CD4-positive, alpha-beta T cell (primary cell): ENCODE data around the gene PTPRC. TPM values are rescaled to one million over a fixed set of nuclear protein-coding genes. Genes with fewer than 3 reads are reported as not detected.

ENCODE experiments used
- ATAC-seq: fragments of 200-7000 bp; cut with Tn5 transposase; one replicate; pipeline ENCODE4 v1.10.0; 2022; ENCODE audit warnings: mild to moderate bottlenecking; ENCODE audit not compliant: poor library complexity
- CTCF ChIA-PET: fragments of 350-600 bp; sonication (Branson Sonifier 250); formaldehyde crosslinking; loops from one replicate; lab custom pipeline; 2021; ENCODE audit warnings: antibody characterized with exemption, inconsistent platforms; lab: Charles Lee
- POLR2A ChIA-PET: fragments of 350-600 bp; sonication (Branson Sonifier 250); formaldehyde crosslinking; loops from one replicate; lab custom pipeline; 2021; ENCODE audit warnings: antibody characterized with exemption, inconsistent platforms; lab: Charles Lee
- DNase-seq, 14 experiments: peaks; one replicate each; pipeline ENCODE4 v3.0.0-alpha.2; 2013 to 2020; ENCODE audit warnings: mixed read lengths in 2 of 14
- H3K27ac ChIP-seq, 2 donors: one replicate each; pipeline versions ENCODE4 v1.5.1 to v1.7.0; 2013; ENCODE audit warnings: low read length in 2 of 2, low read depth in 1 of 2, mild to moderate bottlenecking in 1 of 2
- H3K27me3 ChIP-seq, 2 experiments: 1 replicate in 1 of 2; 2 replicates in 1 of 2; pipeline versions ENCODE4 v1.6.1 to v1.7.0; 2013; ENCODE audit warnings: low read length in 2 of 2, control low read depth in 1 of 2, mild to moderate bottlenecking in 1 of 2, moderate library complexity in 1 of 2; ENCODE audit not compliant: insufficient read depth in 2 of 2, control insufficient read depth in 1 of 2
- H3K36me3 ChIP-seq: one replicate; pipeline ENCODE4 v1.6.1; 2013; ENCODE audit warnings: low read length, control low read depth; ENCODE audit not compliant: insufficient read depth
- H3K4me1 ChIP-seq: one replicate; pipeline ENCODE4 v1.6.1; 2013; ENCODE audit warnings: low read length, control low read depth; ENCODE audit not compliant: insufficient read depth
- H3K4me3 ChIP-seq: one replicate; pipeline ENCODE4 v1.5.1; 2013; ENCODE audit warnings: mild to moderate bottlenecking, low read length, moderate library complexity
- H3K9me3 ChIP-seq, 2 experiments: 1 replicate in 1 of 2; 2 replicates in 1 of 2; pipeline versions ENCODE4 v1.6.1 to v1.7.0; 2013; ENCODE audit warnings: low read length in 2 of 2, mild to moderate bottlenecking in 2 of 2, control low read depth in 1 of 2, moderate library complexity in 1 of 2; ENCODE audit not compliant: control insufficient read depth in 1 of 2, insufficient read depth in 1 of 2
- H3K27ac Mint-ChIP-seq: one replicate; pipeline ENCODE4 v1.8.0; 2020; ENCODE audit warnings: mixed read lengths
- H3K27me3 Mint-ChIP-seq: one replicate; pipeline ENCODE4 v1.8.0; 2021; ENCODE audit warnings: mixed read lengths
- H3K36me3 Mint-ChIP-seq: one replicate; pipeline ENCODE4 v1.8.0; 2021; ENCODE audit warnings: low read depth, mixed read lengths
- H3K4me1 Mint-ChIP-seq: one replicate; pipeline ENCODE4 v1.8.0; 2021; ENCODE audit warnings: low read depth, mixed read lengths
- H3K4me3 Mint-ChIP-seq: one replicate; pipeline ENCODE4 v1.8.0; 2020; ENCODE audit warnings: mild to moderate bottlenecking, mixed read lengths
- H3K9me3 Mint-ChIP-seq: one replicate; pipeline ENCODE4 v1.8.0; 2020; ENCODE audit warnings: mixed read lengths
- intact Hi-C, 2 experiments: fragments of 100-400 bp; cut with DNase I in 1 of 2; cut with micrococcal nuclease in 1 of 2; formaldehyde crosslinking; loops; one replicate each; pipeline versions ENCODE4 v1.15.1 to v1.9.0; 2023 to 2025; cut with DNase I, micrococcal nuclease
- total RNA-seq, 174 experiments: library from RNA in 2 of 174; stranded (reverse) in 2 of 174; gene quantifications; one replicate each; pipeline ENCODE4 v1.2.3 and lab custom pipeline; 2021 to 2026
- TF ChIP-seq, protein P1 (sequence below): fragments of 200-600 bp; IDR thresholded peaks from one replicate; pipeline ENCODE4 v1.8.0; 2022; ENCODE audit warnings: antibody characterized with exemption, mild to moderate bottlenecking

PTPRC gene
- total RNA-seq, 2 experiments from 2014 or later: 661 to 698 TPM

DNA sequence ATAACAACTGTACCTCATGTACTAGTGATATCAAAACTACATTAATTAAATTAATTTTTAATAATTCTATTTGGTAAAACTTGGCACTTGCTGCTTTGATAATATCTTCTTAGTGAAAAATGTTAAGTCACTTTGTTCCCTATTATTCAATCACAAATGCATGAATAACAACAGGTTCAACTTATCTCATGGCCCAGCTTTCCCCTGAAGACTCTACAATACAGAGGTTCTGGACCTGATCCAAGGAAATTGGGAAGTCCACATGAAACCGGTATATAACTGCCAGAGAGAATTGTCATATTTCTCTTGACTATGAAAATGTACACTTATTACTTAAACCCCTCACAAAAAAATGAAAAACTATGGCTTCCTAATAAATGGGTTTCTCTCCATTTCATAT lies 33.9 kb upstream of the PTPRC start:
- TF ChIP-seq, protein P1, sequence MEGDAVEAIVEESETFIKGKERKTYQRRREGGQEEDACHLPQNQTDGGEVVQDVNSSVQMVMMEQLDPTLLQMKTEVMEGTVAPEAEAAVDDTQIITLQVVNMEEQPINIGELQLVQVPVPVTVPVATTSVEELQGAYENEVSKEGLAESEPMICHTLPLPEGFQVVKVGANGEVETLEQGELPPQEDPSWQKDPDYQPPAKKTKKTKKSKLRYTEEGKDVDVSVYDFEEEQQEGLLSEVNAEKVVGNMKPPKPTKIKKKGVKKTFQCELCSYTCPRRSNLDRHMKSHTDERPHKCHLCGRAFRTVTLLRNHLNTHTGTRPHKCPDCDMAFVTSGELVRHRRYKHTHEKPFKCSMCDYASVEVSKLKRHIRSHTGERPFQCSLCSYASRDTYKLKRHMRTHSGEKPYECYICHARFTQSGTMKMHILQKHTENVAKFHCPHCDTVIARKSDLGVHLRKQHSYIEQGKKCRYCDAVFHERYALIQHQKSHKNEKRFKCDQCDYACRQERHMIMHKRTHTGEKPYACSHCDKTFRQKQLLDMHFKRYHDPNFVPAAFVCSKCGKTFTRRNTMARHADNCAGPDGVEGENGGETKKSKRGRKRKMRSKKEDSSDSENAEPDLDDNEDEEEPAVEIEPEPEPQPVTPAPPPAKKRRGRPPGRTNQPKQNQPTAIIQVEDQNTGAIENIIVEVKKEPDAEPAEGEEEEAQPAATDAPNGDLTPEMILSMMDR: no peak
- no peaks in the 10 kb centered on the region for H3K36me3 ChIP-seq

DNA sequence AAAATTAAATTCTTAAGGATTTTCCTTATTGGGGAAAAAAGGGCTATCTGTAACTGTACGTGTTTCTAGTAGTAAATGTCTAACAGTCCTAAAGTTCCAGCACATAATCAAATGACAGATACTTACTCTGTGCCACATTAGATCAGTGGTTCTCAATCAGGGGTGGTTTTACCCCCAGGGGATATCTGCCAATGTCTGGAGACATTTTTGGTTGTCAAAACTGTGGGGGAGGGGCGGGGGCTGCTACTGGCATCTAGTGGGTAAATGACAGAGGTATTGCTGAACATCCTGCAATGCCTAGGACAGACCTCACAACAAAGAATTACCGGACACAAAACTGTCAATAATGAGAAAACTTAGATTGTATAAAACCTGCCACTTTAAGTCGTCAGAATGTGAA lies 33.4 kb upstream of the PTPRC start:
- peak overlapping the region; percentile 35 for H3K27ac Mint-ChIP-seq
- peaks cover 11% of the 10 kb centered on the region for H3K36me3 Mint-ChIP-seq
- ATAC-seq (no peak), DNase-seq (peak in 3 of 14 experiments; percentile 14 to 44 (median 16))
- H3K4me3 ChIP-seq: no peak overlapping the region
- peaks cover 26% of the 10 kb centered on the region for H3K4me1 ChIP-seq
- ChIA-PET POLR2A (interaction anchor here (1.2 to 6.9 kb wide), 6 partner anchors 9 to 81 kb away, joined by 3 to 121 read pairs (median 4); no protein-coding TSS in a partner anchor), CTCF (interaction anchor here (0.8 kb wide), 1 partner anchor 30 kb away, joined by 4 read pairs; no protein-coding TSS in a partner anchor)
- no peaks in the 10 kb centered on the region for H3K27me3 ChIP-seq
- H3K9me3 ChIP-seq: no peaks in the 10 kb centered on the region
- no peak overlapping the region for H3K4me3 Mint-ChIP-seq
- TF ChIP-seq, protein P1: no peak
- H3K4me1 Mint-ChIP-seq: peaks cover 71% of the 10 kb centered on the region
- H3K36me3 ChIP-seq: no peaks in the 10 kb centered on the region
- no peaks in the 10 kb centered on the region for H3K27me3 Mint-ChIP-seq
- H3K27ac ChIP-seq: no peak overlapping the region
- peaks cover 5% of the 10 kb centered on the region for H3K9me3 Mint-ChIP-seq
- intact Hi-C loops: loop anchor here in 1 of 2 experiments (5.0 kb wide), 1 partner anchor 37 kb away; no protein-coding TSS in a partner anchor

More for the DNA sequence above, 33.9 kb upstream of the PTPRC start:
- H3K4me1 ChIP-seq: peaks cover 27% of the 10 kb centered on the region
- ATAC-seq (no peak), DNase-seq (no peak)
- ChIA-PET CTCF (no interaction called here), POLR2A (interaction anchor here (1.4 to 6.9 kb wide), 3 partner anchors 9 to 77 kb away, joined by 3 to 121 read pairs (median 4); no protein-coding TSS in a partner anchor)
- H3K9me3 ChIP-seq: no peaks in the 10 kb centered on the region
- Mint-ChIP-seq H3K4me3 (no peak overlapping the region), H3K4me1 (peaks cover 73% of the 10 kb centered on the region), H3K27ac (peak overlapping the region; percentile 35), H3K27me3 (no peaks in the 10 kb centered on the region), H3K9me3 (peaks cover 8% of the 10 kb centered on the region), H3K36me3 (peaks cover 15% of the 10 kb centered on the region)
- intact Hi-C loops: loop anchor here in 1 of 2 experiments (5.0 kb wide), 2 partner anchors 37 to 38 kb away; no protein-coding TSS in a partner anchor
- H3K27ac ChIP-seq: no peak overlapping the region
- no peak overlapping the region for H3K4me3 ChIP-seq
- H3K27me3 ChIP-seq: no peaks in the 10 kb centered on the region

DNA sequence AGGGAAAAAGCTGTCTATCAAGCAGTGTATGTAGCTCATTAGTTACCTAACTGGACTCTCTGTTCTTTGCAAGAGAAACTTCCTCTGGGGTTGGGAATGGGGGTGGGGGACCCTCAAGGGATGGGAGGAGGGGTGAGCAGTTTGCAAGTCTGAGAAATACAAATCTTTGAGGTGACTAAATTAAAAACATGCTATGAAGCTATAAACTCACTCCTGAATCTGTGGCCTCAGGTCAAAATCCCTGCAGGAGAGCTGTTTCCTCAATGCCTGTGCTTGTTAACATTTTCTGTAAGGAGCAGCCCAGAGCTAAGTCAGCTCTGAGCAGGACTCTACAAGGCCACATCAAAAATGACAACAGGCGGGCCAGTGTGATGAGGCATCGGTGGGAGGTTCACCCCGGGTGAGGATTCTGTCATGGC lies 32.8 kb upstream of the PTPRC start:
- Mint-ChIP-seq H3K4me3 (no peak overlapping the region), H3K27me3 (no peaks in the 10 kb centered on the region), H3K9me3 (peaks cover 5% of the 10 kb centered on the region), H3K4me1 (peaks cover 71% of the 10 kb centered on the region), H3K27ac (peak overlapping the region; percentile 76), H3K36me3 (peaks cover 6% of the 10 kb centered on the region)
- no peak overlapping the region for H3K27ac ChIP-seq
- H3K36me3 ChIP-seq: no peaks in the 10 kb centered on the region
- H3K4me1 ChIP-seq: peaks cover 29% of the 10 kb centered on the region
- CTCF ChIA-PET: interaction anchor here (0.7 to 1.8 kb wide), 3 partner anchors 11 to 29 kb away, joined by 3 to 5 read pairs (median 4); no protein-coding TSS in a partner anchor
- H3K9me3 ChIP-seq: no peaks in the 10 kb centered on the region
- no peaks in the 10 kb centered on the region for H3K27me3 ChIP-seq
- ATAC-seq (no peak), DNase-seq (no peak)
- TF ChIP-seq, protein P1: no peak
- POLR2A ChIA-PET: interaction anchor here (0.6 to 6.9 kb wide), 9 partner anchors 8 to 558 kb away, joined by 3 to 121 read pairs (median 4); no protein-coding TSS in a partner anchor
- H3K4me3 ChIP-seq: no peak overlapping the region
- intact Hi-C loops: loop anchor here in 1 of 2 experiments (5.0 kb wide), 1 partner anchor 36 kb away; no protein-coding TSS in a partner anchor
